Psoas muscle (tissue), 8 donors: ENCODE results near the gene VAPA. TPM values are rescaled to one million over a fixed set of nuclear protein-coding genes. Genes with fewer than 3 reads are reported as not detected.

ENCODE experiments used
- ATAC-seq, 4 donors: fragments of 200-7000 bp; cut with Tn5 transposase; one replicate each; pipeline ENCODE4 v1.9.1; 2020; ENCODE audit warnings: moderate library complexity in 3 of 4, mild to moderate bottlenecking in 2 of 4
- DNase-seq, 2 donors: peaks; one replicate each; pipeline ENCODE4 v3.0.0-alpha.2; 2020
- H3K27ac ChIP-seq: fragments of 200-600 bp; one replicate; pipeline ENCODE4 v1.8.0; 2022
- H3K27me3 ChIP-seq, 3 donors: fragments of 200-600 bp in 1 of 3; one replicate each; pipeline versions ENCODE4 v1.6.1 to v1.8.0; 2013 to 2022; ENCODE audit warnings: low read length in 2 of 3, mild to moderate bottlenecking in 2 of 3, moderate library complexity in 1 of 3; ENCODE audit not compliant: insufficient read depth in 3 of 3
- H3K36me3 ChIP-seq, 2 donors: fragments of 200-600 bp in 1 of 2; one replicate each; pipeline versions ENCODE4 v1.6.1 to v1.8.0; 2013 to 2022; ENCODE audit warnings: low read depth in 1 of 2, mild to moderate bottlenecking in 1 of 2, moderate library complexity in 1 of 2; ENCODE audit not compliant: insufficient read depth in 1 of 2
- H3K4me1 ChIP-seq: fragments of 200-600 bp; one replicate; pipeline ENCODE4 v1.8.0; 2022
- H3K4me3 ChIP-seq: fragments of 200-600 bp; one replicate; pipeline ENCODE4 v1.8.0; 2022; ENCODE audit warnings: mild to moderate bottlenecking
- H3K9me3 ChIP-seq: fragments of 200-600 bp; one replicate; pipeline ENCODE4 v1.8.0; 2022
- WGBS, 3 donors: extraction: QIAGEN DNeasy Blood & Tissue Kit; methylation state at CpG; one replicate each; pipeline versions ENCODE4 v1.1.6 to v1.1.7; 2013; 5-methylcytosine and 5-hydroxymethylcytosine counted together
- intact Hi-C, 2 donors: fragments of 100-400 bp; cut with DNase I; formaldehyde crosslinking; loops; one replicate each; pipeline versions ENCODE4 v1.11.0 to v1.14.2; 2022
- polyA plus RNA-seq, 3 donors: library from polyadenylated mRNA; stranded (reverse); fragments of 200-250 nt; gene quantifications; one replicate each; pipeline ENCODE4 v1.2.3, GENCODE V29; 2013
- total RNA-seq, 4 donors: library from RNA; stranded (reverse); fragmentation: NEBNext Ultra II Directional in 2 of 4; extraction: Animal tissue kit (Norgen Biotek cat#: 25700) in 2 of 4; gene quantifications; one replicate each; pipeline versions ENCODE4 v1.2.1 to v1.2.4, GENCODE V29; 2021 to 2023
- TF ChIP-seq, protein P1 (sequence below): fragments of 200-600 bp; IDR thresholded peaks from one replicate; pipeline ENCODE4 v1.8.0; 2022; ENCODE audit warnings: antibody characterized with exemption
- donor health status: healthy with polysubstance abuse.
- donor health status: DM: no; HTN: no; CAD: no; lungs with moderate emphysema.
- donor health status: Bipolar disorder and iron deficiency.
- donor health status: healthy.
- donor health status: DM: yes; HTN: yes; CAD: no.
- donor health status: DM: no; HTN: no; CAD: no.
- donor health status: DM: no; HTN: no; CAD: no.
- donor health status: DM: yes; HTN: yes; CAD: no.

The VAPA gene
- total and polyA plus RNA-seq, 7 donors = 168 to 328 (median 225) TPM

DNA sequence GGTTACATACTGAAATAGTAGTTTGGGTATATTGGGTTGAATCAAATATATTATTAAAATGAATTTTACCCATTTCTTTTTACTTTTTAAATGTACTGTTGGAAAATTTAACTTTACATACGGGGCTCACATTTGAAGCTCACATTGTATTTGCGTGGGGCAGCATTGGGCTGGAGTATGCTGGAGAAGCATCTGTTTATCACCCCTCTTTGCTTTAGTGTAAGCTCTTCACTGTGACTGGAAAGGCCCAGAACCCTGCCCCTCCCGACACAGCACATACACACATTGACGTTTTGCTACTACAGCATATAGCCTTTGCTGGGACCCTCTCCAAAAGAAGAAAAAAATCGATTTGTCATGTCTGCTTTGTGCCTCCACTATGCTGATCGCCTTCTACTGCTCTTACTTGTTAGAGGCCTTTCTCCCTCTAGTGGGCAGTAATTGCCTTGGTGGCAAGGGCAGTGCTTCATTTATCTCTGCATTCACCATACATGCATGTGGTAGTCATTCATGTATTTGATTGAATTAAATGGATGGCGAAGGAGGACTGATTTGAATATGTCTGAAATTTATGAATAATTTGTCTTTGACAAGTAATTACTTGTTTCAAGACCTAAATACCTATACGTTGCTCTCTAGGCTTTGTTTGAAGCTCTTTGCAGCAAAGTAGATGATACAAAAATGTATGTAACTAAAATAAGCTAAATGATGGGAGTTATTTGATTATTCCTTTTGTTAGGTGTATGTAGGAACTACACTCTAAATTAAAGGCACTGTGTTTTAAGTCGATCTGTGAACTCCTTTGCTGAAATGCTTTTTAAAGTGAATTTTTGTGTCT is 37.4 kb downstream of the VAPA start:
- DNase-seq = no peak
- intact Hi-C loops = loop anchor here in 1 of 2 donors (10.0 kb wide), 2 partner anchors 336 to 376 kb away; partner anchors contain the start of gene PPP4R1
- Histone ChIP-seq H3K27me3 (no peaks in the 10 kb centered on the region), H3K9me3 (no peaks in the 10 kb centered on the region), H3K27ac (no peak overlapping the region), H3K4me1 (peaks cover 12% of the 10 kb centered on the region), H3K36me3 (peaks cover 8 to 92% of the 10 kb centered on the region in 2 donors), H3K4me3 (no peak overlapping the region)
- WGBS, 3 donors = 68 to 74% (median 68%) methylated on average over 9 of the region's 9 CpGs
- peak; percentile 54 to 76 (median 68) for ATAC-seq
- TF ChIP-seq, protein P1, sequence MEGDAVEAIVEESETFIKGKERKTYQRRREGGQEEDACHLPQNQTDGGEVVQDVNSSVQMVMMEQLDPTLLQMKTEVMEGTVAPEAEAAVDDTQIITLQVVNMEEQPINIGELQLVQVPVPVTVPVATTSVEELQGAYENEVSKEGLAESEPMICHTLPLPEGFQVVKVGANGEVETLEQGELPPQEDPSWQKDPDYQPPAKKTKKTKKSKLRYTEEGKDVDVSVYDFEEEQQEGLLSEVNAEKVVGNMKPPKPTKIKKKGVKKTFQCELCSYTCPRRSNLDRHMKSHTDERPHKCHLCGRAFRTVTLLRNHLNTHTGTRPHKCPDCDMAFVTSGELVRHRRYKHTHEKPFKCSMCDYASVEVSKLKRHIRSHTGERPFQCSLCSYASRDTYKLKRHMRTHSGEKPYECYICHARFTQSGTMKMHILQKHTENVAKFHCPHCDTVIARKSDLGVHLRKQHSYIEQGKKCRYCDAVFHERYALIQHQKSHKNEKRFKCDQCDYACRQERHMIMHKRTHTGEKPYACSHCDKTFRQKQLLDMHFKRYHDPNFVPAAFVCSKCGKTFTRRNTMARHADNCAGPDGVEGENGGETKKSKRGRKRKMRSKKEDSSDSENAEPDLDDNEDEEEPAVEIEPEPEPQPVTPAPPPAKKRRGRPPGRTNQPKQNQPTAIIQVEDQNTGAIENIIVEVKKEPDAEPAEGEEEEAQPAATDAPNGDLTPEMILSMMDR = peak; percentile 59

- DNase-seq = no peak
- peaks cover 12% of the 10 kb centered on the region for H3K4me1 ChIP-seq
- TF ChIP-seq, protein P1 = no peak
- H3K9me3 ChIP-seq = no peaks in the 10 kb centered on the region
- no peaks in the 10 kb centered on the region for H3K27me3 ChIP-seq
- peak overlapping the region; percentile 21 for H3K27ac ChIP-seq
- WGBS, 3 donors = 77 to 91% (median 80%) methylated on average over 1 of the region's 1 CpG
- intact Hi-C loops = loop anchor here in 1 of 2 donors (10.0 kb wide), 2 partner anchors 338 to 378 kb away; partner anchors contain the start of gene PPP4R1
- no peak overlapping the region for H3K4me3 ChIP-seq
- peak in 2 of 4 donors; percentile 69 to 75 for ATAC-seq
- H3K36me3 ChIP-seq = peaks cover 8 to 83% of the 10 kb centered on the region in 2 donors
These were observed 39.0 kb downstream of the VAPA start for GRCh38 chr18:9952633-9953416.

DNA sequence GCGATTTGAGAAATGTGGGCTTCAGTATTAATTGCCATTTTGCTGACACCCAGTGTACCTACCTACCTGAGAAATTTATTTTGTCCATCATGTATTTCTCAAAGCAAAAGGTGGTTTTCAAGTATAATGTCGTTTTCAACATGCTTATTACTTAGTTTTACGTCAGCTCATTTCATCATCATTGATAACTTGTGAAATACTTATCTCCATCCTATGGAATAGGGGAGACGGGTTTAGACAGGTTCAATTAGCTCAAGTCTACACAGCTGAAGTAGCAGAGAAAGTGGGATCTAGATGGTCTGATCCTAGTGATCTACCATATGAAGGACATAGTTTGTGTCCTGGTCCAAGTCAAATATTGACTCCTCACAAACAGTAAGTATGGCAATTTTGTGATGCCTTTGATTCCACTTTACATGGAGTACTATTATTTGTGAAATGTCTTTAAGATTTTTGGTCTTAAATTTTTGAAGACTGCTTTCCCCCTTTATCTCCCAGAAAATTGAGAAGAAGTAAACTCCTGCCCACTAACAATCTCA is 45.1 kb downstream of the VAPA start:
- ATAC-seq = no peak
- intact Hi-C loops = loop anchor here in 1 of 2 donors (10.0 kb wide), 2 partner anchors 344 to 384 kb away; partner anchors contain the start of gene PPP4R1
- no peaks in the 10 kb centered on the region for H3K4me1 ChIP-seq
- H3K27me3 ChIP-seq = no peaks in the 10 kb centered on the region
- WGBS, 3 donors = 93 to 98% (median 93%) methylated on average over 4 of the region's 4 CpGs
- H3K4me3 ChIP-seq = no peak overlapping the region
- no peak for DNase-seq
- no peak overlapping the region for H3K27ac ChIP-seq
- peaks cover 0 to 30% of the 10 kb centered on the region in 2 donors for H3K36me3 ChIP-seq
- TF ChIP-seq, protein P1 = no peak
- no peaks in the 10 kb centered on the region for H3K9me3 ChIP-seq

DNA sequence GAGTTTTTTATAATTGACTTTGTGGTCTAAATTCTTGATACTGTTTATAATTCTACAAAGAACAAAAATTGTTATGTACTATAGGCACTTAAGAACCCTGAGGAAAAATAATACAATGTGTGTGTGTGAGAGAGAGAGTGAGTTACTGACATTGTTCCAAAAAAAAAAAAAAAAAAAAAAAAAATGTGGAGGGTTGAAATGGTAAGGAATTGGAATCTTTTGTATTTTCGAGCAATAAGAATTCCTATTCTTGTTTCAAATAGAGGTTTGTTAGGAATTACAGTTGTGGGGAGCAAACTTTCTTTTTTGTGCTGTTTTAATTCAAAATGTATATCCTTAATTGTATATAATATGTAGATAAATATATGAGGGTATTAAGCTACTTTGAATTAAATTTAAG is 45.7 kb downstream of the VAPA start:
- TF ChIP-seq, protein P1 = no peak
- Histone ChIP-seq H3K27ac (no peak overlapping the region), H3K9me3 (no peaks in the 10 kb centered on the region), H3K36me3 (peaks cover 0 to 24% of the 10 kb centered on the region in 2 donors), H3K27me3 (no peaks in the 10 kb centered on the region), H3K4me3 (no peak overlapping the region), H3K4me1 (no peaks in the 10 kb centered on the region)
- intact Hi-C loops = loop anchor here in 1 of 2 donors (10.0 kb wide), 2 partner anchors 345 to 385 kb away; partner anchors contain the start of gene PPP4R1
- ATAC-seq (no peak), DNase-seq (no peak)
- WGBS, 3 donors = 82 to 89% (median 87%) methylated on average over 1 of the region's 1 CpG
